AG09319 (cell line): ENCODE measurements around the gene RBPJL.

Experiments used
- DNase-seq: peaks from one replicate; pipeline ENCODE4 v3.0.0-alpha.2; 2010; ENCODE audit warnings: low read depth; ENCODE audit errors: extremely low read depth
- TF ChIP-seq, protein P1 (sequence below): IDR thresholded peaks from 2 replicates; pipeline ENCODE4 v1.5.1; 2011; ENCODE audit warnings: low read depth, mild to moderate bottlenecking, inconsistent platforms, low read length, moderate library complexity

Gene RBPJL

DNA sequence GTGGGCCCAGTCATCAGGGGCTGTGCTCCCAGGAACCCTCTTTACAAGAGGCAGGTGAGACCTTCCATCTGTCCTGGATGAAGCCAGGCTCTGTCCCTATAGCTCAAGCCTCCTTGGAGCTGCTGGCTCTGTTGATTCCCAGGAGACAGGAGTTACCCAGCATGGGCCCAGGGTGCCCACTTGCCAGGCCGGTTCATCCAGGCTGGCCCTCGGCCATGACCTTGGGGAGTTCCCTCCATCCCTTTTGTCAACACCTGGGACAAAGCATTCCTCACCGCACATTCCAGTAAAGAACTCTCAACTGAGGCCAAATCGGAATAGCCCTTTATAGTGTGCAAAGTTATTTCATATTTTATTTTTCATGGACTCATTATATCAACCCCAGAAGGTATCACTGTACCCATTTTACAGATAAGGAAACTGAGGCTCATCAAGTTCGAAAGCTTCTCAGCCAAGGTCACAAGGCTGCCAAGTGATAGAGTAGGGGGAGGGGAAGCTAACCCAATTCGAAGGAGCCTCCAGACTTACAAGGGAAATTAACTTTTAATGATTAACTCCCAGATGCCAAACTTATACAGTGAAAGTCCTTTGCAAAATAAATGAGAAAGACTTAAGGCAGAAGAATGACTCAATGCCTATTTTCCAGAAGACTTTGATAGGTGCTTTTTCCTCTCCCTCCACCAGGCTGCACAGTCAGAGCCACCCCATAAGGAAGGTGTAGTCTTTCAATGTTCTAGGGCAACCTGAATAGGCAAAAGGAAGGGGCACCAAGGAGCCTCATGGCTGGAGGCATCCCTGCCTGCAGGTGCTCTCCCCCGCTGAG, 23.1 kb downstream of the RBPJL start:
- TF ChIP-seq, protein P1, sequence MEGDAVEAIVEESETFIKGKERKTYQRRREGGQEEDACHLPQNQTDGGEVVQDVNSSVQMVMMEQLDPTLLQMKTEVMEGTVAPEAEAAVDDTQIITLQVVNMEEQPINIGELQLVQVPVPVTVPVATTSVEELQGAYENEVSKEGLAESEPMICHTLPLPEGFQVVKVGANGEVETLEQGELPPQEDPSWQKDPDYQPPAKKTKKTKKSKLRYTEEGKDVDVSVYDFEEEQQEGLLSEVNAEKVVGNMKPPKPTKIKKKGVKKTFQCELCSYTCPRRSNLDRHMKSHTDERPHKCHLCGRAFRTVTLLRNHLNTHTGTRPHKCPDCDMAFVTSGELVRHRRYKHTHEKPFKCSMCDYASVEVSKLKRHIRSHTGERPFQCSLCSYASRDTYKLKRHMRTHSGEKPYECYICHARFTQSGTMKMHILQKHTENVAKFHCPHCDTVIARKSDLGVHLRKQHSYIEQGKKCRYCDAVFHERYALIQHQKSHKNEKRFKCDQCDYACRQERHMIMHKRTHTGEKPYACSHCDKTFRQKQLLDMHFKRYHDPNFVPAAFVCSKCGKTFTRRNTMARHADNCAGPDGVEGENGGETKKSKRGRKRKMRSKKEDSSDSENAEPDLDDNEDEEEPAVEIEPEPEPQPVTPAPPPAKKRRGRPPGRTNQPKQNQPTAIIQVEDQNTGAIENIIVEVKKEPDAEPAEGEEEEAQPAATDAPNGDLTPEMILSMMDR = no peak
- no peak for DNase-seq

DNA sequence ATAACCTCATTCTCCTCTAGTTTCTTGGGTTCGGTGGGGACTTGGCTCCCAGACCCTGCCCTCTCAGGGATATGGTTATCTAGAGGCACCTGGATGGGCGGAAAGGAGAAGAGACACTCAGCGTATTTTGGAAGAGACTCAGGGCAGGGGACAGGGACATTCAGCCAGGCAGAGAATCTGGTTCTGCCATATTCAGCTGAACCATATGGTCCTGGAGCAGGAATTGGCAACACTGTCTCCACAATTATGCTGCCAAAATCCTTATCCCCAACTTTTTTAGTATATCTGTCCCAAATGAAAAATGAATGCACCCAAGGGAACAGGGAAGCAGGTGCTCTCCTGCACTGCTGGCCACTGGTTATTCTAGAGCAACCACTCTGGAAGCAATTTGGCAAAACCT, 23.8 kb downstream of the RBPJL start:
- no peak for DNase-seq
- TF ChIP-seq, protein P1 = no peak

DNA sequence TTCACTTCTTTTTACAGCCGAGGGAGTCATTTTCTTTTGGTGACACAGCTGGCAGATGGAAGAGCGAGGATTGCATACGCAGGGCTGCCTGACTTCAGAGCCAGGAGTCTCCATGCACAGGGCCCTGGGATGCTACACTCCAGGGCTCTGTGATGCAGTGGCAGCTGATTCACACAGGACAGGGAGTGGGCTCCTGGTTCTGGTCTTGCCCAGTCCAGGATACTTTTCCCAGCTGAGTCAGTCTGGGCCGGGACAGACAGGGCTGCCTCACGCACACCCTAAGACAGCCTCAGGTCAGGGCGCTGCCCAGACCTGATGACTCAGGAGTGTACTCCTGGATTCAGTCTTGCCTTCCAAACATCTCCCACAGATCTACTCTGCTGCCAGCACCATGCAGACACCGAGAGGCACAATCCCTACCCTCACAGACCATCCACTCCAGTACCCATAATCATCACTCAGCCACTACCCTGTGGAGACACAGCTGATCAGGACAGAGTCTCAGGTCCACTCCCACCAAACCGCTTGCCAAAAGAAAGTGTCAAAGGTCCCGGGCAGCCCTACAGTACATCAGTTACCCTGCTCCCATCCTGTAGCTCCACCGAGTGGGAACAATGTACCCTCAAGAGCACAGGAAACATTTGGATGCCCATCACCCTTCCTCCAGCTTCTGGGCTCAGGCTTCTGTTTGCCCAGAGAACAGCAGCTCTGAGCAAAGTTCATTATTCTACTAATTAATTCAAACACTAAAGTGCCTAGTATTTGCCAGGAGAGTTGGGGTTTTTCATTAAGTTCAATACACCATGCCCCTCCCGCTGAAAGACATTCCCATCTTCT, 30.1 kb downstream of the RBPJL start:
- DNase-seq = peak; percentile 73
- TF ChIP-seq, protein P1 = no peak

DNA sequence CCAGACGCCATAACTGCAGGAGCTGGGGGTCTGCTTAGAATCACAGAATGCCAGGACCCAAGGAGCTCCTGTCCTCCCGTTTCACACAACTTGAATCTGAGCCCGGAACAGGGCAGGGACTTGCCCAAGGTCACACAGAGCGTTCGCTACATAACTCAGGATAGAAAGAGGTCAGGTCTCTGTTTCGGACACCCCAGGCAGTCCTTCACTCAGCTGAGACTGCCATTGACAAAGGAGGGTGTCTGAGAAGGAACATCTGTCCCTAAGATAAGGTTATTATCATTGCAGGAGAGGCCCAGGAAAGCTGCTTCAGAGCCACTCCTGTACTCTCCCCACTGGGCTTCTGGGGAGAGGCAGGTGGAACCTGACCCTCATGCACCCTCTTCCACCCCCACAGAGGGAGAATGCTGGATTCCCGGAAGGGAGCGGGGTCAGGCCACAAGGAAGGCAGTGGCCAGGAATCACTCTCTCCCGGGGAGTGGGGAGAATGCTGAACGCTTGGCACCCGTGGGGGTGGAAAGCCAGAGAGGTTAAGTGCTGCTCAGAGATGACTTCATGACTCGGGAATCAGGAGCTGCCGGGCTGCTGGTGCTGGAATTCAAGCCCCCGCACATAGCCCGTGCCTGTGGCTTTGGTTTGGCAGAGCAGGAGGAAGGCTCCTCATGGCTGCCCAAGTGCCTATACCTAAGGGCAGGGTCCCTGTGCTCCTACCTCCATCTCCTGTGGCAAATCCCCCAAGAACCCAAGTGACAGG, 30.9 kb downstream of the RBPJL start:
- peak; percentile 80 for DNase-seq
- TF ChIP-seq, protein P1 = no peak

DNA sequence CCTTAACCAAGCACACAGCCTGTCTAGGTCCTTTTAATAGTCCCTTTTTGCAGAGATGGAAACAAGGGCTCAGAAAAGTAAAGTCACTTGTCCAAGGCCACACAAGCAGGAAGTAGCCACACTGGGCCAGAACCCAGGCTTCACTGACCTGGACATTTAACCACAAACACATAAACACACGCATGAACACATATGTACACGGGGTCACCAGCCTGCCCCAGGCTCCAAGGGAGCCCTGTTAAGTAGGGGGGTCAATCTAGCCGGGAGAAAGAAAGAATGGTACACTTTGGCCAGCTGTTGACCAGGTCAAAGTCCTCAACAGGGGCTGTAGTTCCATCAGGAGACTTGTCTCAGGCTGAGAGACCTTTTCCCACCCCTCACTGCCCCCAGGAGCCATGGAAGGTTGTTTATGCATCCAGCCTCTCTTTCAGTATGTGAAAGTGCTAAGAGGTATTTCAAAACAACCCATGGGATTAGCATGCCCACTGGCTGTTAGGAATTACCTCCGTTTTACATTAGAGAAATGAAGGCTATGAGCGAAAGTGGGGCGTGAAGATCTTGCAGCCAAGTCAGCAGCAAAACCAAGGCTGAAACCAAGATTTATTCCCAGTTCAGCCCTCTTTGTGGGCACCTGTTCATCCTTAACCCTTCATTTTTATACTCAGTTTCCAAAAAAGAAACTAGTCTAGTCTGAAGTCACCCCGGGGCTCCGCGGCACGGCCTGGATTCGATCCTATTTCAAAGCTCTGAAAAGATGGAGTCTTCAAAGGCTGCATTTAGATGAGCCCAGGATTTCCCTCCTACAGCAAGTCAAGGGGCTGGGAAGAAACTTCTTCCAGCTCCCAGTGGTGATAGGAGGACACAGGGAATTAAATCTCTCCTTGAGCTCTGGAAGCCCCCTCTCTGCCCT, 31.7 kb downstream of the RBPJL start:
- DNase-seq = no peak

DNA sequence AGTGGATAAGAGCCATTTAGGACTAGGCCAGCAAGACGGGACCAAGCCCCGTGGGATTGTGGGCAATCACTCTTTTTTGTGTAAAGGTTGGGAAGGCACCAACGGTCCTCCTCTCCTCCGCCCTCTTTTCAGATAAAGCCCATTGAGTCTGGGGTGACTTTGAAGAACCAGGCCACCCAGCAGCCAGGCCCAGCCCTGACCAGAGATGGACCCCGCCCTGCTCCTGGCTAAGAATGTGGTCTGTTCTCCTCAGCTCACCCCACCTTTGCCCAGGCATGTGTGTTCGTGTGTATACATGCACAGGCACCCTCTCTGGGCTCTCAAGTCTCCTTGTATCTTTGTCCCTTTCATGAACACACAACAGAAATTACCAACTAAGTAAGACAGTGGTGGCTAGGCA, 32.4 kb downstream of the RBPJL start:
- TF ChIP-seq, protein P1 = no peak
- DNase-seq = no peak

More for the DNA sequence above, 31.7 kb downstream of the RBPJL start:
- TF ChIP-seq, protein P1 = no peak
